ENCODE data around the gene CHD6. TPM values are rescaled to one million over a fixed set of nuclear protein-coding genes. Genes with fewer than 3 reads are reported as not detected.

CHD6 gene
- total and polyA plus RNA-seq, 2 experiments from 2014 or later = 12.6 to 24.9 TPM

DNA sequence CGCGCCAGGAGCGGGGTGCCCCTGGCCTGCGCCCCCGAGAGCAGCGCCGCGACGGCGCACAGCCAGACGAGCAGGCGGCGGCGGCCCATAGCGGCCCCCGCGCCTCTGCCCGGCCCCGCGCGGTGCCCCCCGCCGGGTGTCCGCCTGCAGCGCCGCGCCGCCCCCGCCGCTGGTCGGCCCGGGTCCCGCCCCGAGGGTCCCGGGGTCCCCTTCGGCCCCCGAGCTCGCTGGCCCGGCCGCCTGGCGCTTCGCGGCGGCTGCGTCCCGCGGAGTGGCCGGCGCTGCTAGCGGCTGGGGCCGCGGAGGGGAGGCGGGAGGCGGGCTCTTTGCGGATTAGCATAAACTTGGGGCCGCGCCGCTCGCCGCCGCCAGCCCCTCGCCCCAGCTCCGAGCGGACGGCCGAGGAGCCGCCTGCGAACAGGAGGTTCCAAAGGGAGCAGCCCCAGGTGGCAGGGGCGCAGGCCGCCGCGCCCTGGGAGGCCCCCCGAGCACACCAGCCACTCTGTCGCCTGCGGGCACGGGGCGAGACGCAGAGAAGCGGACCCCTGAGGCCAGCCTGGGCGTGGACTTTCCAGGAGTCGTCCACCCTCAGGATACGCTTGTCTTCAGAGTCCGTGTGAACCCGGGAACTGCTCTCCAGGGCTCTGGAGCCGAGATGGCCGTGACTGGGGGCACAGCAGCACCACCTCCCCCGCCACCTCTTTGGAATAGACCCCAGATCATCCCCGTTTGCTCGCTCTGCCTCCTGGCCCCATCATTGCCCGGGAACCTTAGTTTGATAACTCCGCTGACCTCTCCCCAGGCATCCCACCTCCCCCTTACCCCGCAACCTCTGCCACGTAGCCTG lies 251.4 kb downstream of the CHD6 start, which contains the start of gene EMILIN3:
Gene EMILIN3 (minus strand): TSS at position 273 of the 847 bp plus-strand sequence. CDS start 184 bp downstream, at position 89.
- H2AFZ ChIP-seq = no peak within 1 kb of the TSS
- H3K9ac ChIP-seq = no peak within 1 kb of the TSS
- H3K27me3 ChIP-seq (replicated peaks; ENCODE audit: insufficient read depth) = peaks cover 31% of the 10 kb centered on the region
- H4K20me1 ChIP-seq (ENCODE audit: insufficient read depth) = no peaks in the 10 kb centered on the region
- H3K4me2 ChIP-seq (ENCODE audit: unreplicated experiment) = peak within 1 kb of the TSS; percentile 39
- peak within 1 kb of the TSS; percentile 47 for H3K4me3 ChIP-seq
- in situ Hi-C loops (cut with MboI) = no loop called here
- peak; percentile 31 for DNase-seq
- no peaks in the 10 kb centered on the region for H3K9me2 ChIP-seq (ENCODE audit: insufficient read depth)
- TF ChIP-seq EZH2 (IDR thresholded peaks at IDR 0.05; ENCODE audit: insufficient read depth, poor library complexity, severe bottlenecking) (no peak), EZH2phosphoT487 (IDR thresholded peaks at IDR 0.05; ENCODE audit: insufficient read depth, low read depth) (no peak)
- H3K79me2 ChIP-seq (ENCODE audit: insufficient read depth) = no peaks in the 10 kb centered on the region
- no peaks in the 10 kb centered on the region for H3K36me3 ChIP-seq (ENCODE audit: low read depth)
- no peaks in the 10 kb centered on the region for H3K9me3 ChIP-seq (ENCODE audit: low read depth)
- H3K27ac ChIP-seq = no peak within 1 kb of the TSS
- H3K4me1 ChIP-seq (ENCODE audit: insufficient read depth) = no peaks in the 10 kb centered on the region
- 27 to 40% methylated on average over 41 to 60 of the region's 93 CpGs for WGBS, 2 experiments (ENCODE audit: low coverage in 1 of 2, low lambda C conversion rate in 2 of 2, missing lambda C conversion rate in 2 of 2)
- H3F3A ChIP-seq (ENCODE audit: insufficient read depth) = no peaks in the 10 kb centered on the region

DNA sequence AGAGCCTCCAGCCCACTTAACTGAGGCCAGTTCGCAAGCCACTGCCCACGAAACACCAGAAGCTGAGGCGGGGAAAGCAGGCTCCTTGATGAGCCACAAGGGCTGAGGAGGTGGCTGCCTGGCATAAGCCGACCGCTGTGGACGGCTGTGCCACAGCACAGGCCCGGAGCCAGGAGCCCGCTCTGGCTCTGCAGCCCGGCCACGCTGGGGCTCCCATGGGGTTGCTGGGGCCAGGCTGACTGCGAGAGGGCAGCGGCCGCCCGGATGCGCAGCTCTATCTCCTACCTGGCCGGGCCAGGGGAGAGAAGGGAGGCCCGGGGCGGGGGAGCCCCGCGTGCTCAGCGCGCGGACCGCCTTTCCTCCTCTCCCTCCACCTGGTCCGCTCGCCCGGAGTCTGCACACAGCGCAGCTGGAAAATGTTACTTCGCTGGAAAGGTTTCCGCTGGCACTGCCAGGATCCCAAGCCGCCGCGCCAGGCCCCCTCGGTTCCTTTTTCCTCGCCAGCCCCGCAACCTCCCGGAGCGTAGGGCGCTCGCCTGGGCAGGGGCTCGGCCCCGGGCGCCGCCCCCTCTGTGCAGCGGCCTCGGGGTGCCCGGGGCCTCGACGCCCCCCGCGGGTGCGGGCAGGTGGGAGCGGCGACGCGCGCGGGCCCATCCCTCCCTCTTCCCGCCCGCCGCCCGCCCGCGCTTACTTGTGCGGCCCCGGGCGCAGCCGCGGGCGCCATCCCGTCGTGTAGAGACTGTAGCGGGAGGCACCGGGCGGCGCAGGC lies 252.2 kb downstream of the CHD6 start:
- H4K20me1 ChIP-seq (ENCODE audit: insufficient read depth) = no peaks in the 10 kb centered on the region
- peaks cover 31% of the 10 kb centered on the region for H3K27me3 ChIP-seq (replicated peaks; ENCODE audit: insufficient read depth)
- H3F3A ChIP-seq (ENCODE audit: insufficient read depth) = no peaks in the 10 kb centered on the region
- no peak overlapping the region for H3K27ac ChIP-seq
- H2AFZ ChIP-seq = no peak overlapping the region
- no peak overlapping the region for H3K9ac ChIP-seq
- no peaks in the 10 kb centered on the region for H3K36me3 ChIP-seq (ENCODE audit: low read depth)
- no peaks in the 10 kb centered on the region for H3K79me2 ChIP-seq (ENCODE audit: insufficient read depth)
- no peaks in the 10 kb centered on the region for H3K9me2 ChIP-seq (ENCODE audit: insufficient read depth)
- 5 to 10% methylated on average over 40 to 71 of the region's 76 CpGs for WGBS, 2 experiments (ENCODE audit: low coverage in 1 of 2, low lambda C conversion rate in 2 of 2, missing lambda C conversion rate in 2 of 2)
- TF ChIP-seq EZH2phosphoT487 (IDR thresholded peaks at IDR 0.05; ENCODE audit: insufficient read depth, low read depth) = peak; percentile 72; the same call in 1 of the 2 replicates
- peak; percentile 72 for TF ChIP-seq EZH2 (IDR thresholded peaks at IDR 0.05; ENCODE audit: insufficient read depth, poor library complexity, severe bottlenecking)
- H3K4me2 ChIP-seq (ENCODE audit: unreplicated experiment) = peak overlapping the region; percentile 39
- peak overlapping the region; percentile 47 for H3K4me3 ChIP-seq
- DNase-seq = peak; percentile 38
- in situ Hi-C loops (cut with MboI) = no loop called here
- H3K9me3 ChIP-seq (ENCODE audit: low read depth) = no peaks in the 10 kb centered on the region
- H3K4me1 ChIP-seq (ENCODE audit: insufficient read depth) = no peaks in the 10 kb centered on the region

DNA sequence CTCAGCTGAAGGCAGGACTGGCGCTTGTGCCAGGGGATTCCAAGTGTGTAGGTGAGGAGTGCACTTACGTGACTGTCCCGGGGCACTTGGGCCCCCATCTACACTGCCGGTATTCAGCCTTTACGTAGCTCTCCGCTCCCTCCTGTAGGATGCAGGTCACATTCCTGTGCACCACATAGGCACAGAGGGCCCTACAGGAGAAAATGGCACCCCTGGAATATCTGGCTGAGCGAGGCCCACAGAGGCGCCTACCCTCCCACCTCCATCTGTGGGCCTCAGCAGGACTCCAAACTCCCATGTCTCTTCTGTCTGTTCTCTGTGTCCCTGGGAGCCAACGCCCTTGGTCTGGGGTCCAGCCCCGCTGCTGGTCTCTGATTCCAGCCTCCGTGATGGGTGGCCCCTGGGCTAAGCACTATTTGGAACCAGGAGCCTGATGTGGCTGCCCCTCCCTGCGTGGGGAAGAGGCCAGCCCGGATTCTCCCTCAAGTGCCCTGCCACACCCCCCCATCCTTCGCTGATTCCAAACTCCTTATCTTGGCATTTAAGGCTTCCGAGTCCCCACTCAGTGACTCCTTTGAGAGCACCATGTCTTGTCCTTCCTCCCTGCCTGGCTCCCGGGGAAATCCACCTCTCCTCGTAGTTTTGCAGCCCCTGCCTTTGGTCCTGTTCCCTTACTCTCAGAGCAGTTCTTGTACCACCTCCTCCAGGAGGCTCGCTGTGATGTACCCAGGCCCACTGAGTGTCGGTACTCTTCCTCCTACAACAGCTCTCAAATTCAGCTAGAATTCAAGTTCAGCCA lies 253.0 kb downstream of the CHD6 start:
- 73 to 75% methylated on average over 19 of the region's 19 CpGs for WGBS, 2 experiments (ENCODE audit: low coverage in 1 of 2, low lambda C conversion rate in 2 of 2, missing lambda C conversion rate in 2 of 2)
- no peaks in the 10 kb centered on the region for H3K9me3 ChIP-seq (ENCODE audit: low read depth)
- H3K4me1 ChIP-seq (ENCODE audit: insufficient read depth) = no peaks in the 10 kb centered on the region
- TF ChIP-seq EZH2 (IDR thresholded peaks at IDR 0.05; ENCODE audit: insufficient read depth, poor library complexity, severe bottlenecking) (no peak), EZH2phosphoT487 (IDR thresholded peaks at IDR 0.05; ENCODE audit: insufficient read depth, low read depth) (no peak)
- H4K20me1 ChIP-seq (ENCODE audit: insufficient read depth) = no peaks in the 10 kb centered on the region
- in situ Hi-C loops (cut with MboI) = no loop called here
- H3F3A ChIP-seq (ENCODE audit: insufficient read depth) = no peaks in the 10 kb centered on the region
- no peak overlapping the region for H3K9ac ChIP-seq
- no peak overlapping the region for H3K4me3 ChIP-seq
- DNase-seq = no peak
- no peak overlapping the region for H2AFZ ChIP-seq
- no peak overlapping the region for H3K27ac ChIP-seq
- H3K79me2 ChIP-seq (ENCODE audit: insufficient read depth) = no peaks in the 10 kb centered on the region
- H3K4me2 ChIP-seq (ENCODE audit: unreplicated experiment) = no peak overlapping the region
- H3K27me3 ChIP-seq (replicated peaks; ENCODE audit: insufficient read depth) = peaks cover 31% of the 10 kb centered on the region
- no peaks in the 10 kb centered on the region for H3K9me2 ChIP-seq (ENCODE audit: insufficient read depth)
- no peaks in the 10 kb centered on the region for H3K36me3 ChIP-seq (ENCODE audit: low read depth)
